Neuronal stem cell (in vitro differentiated cells): ENCODE measurements around the gene KIF26A.

ENCODE experiments used
- DNase-seq: peaks from one replicate; pipeline ENCODE4 v3.0.0-alpha.2; 2013; ENCODE audit warnings: low spot score
- H2AFZ ChIP-seq: one replicate; pipeline ENCODE4 v1.6.1; 2013; ENCODE audit warnings: mild to moderate bottlenecking, low read length, inconsistent platforms
- H2AK5ac ChIP-seq: 2 replicates; pipeline ENCODE4 v1.6.1; 2013; ENCODE audit warnings: low read depth, mild to moderate bottlenecking, inconsistent platforms, low read length, moderate library complexity, mixed read lengths
- H2BK120ac ChIP-seq: 2 replicates; pipeline ENCODE4 v1.6.1; 2013; ENCODE audit warnings: low read depth, mild to moderate bottlenecking, inconsistent platforms, low read length, moderate library complexity, mixed read lengths
- H2BK12ac ChIP-seq: one replicate; pipeline ENCODE4 v1.6.1; 2013; ENCODE audit warnings: low read length, inconsistent platforms
- H2BK15ac ChIP-seq: 2 replicates; pipeline ENCODE4 v1.6.1; 2013; ENCODE audit warnings: mild to moderate bottlenecking, low read length, inconsistent platforms, mixed read lengths
- H2BK5ac ChIP-seq: one replicate; pipeline ENCODE4 v1.6.1; 2013; ENCODE audit warnings: inconsistent platforms, mild to moderate bottlenecking, low read length, moderate library complexity
- H3K14ac ChIP-seq: one replicate; pipeline ENCODE4 v1.6.1; 2013; ENCODE audit warnings: low read length, inconsistent platforms
- H3K18ac ChIP-seq: 2 replicates; pipeline ENCODE4 v1.6.1; 2013; ENCODE audit warnings: low read length, inconsistent platforms
- H3K23ac ChIP-seq: 2 replicates; pipeline ENCODE4 v1.6.1; 2013; ENCODE audit warnings: low read depth, mild to moderate bottlenecking, mixed read lengths, low read length, inconsistent platforms; ENCODE audit not compliant: poor library complexity
- H3K27ac ChIP-seq: replicated peaks from 3 replicates; pipeline ENCODE4 v1.5.1; 2013; ENCODE audit warnings: low read length, inconsistent platforms
- H3K27me3 ChIP-seq, 3 experiments: 2 replicates each; pipeline ENCODE4 v1.6.1; 2013; ENCODE audit warnings: low read length in 3 of 3, mild to moderate bottlenecking in 2 of 3, inconsistent platforms in 1 of 3, low read depth in 1 of 3, mixed read lengths in 1 of 3, moderate library complexity in 1 of 3; ENCODE audit not compliant: control insufficient read depth in 3 of 3, insufficient read depth in 3 of 3
- H3K36me3 ChIP-seq, 2 donors: replicated peaks in 1 of 2; 2 replicates each; pipeline ENCODE4 v1.6.1; 2013; ENCODE audit warnings: low read length in 2 of 2; ENCODE audit not compliant: control insufficient read depth in 2 of 2, insufficient read depth in 2 of 2
- H3K4ac ChIP-seq: 2 replicates; pipeline ENCODE4 v1.6.1; 2013; ENCODE audit warnings: inconsistent platforms, mild to moderate bottlenecking, low read length, moderate library complexity
- H3K4me1 ChIP-seq, 2 donors: 1 replicate in 1 of 2; 2 replicates in 1 of 2; pipeline ENCODE4 v1.6.1; 2013; ENCODE audit warnings: low read length in 2 of 2, low read depth in 1 of 2; ENCODE audit not compliant: control insufficient read depth in 2 of 2, insufficient read depth in 1 of 2
- H3K4me2 ChIP-seq: one replicate; pipeline ENCODE4 v1.6.1; 2013; ENCODE audit warnings: mild to moderate bottlenecking, low read length, inconsistent platforms; ENCODE audit not compliant: insufficient read depth, poor library complexity, severe bottlenecking
- H3K4me3 ChIP-seq, 2 donors: 2 replicates each; pipeline ENCODE4 v1.5.1; 2013; ENCODE audit warnings: low read length in 2 of 2, mild to moderate bottlenecking in 2 of 2, inconsistent platforms in 1 of 2, moderate library complexity in 1 of 2
- H3K79me1 ChIP-seq: one replicate; pipeline ENCODE4 v1.6.1; 2013; ENCODE audit warnings: low read depth, mild to moderate bottlenecking, inconsistent platforms, low read length, moderate library complexity
- H3K9ac ChIP-seq: one replicate; pipeline ENCODE4 v1.6.1; 2013; ENCODE audit warnings: mild to moderate bottlenecking, low read depth, low read length, inconsistent platforms; ENCODE audit not compliant: poor library complexity
- H3K9me3 ChIP-seq, 2 donors: replicated peaks in 1 of 2; 2 replicates each; pipeline versions ENCODE3 to v1.6.1; 2013; ENCODE audit warnings: low read length in 2 of 2, mild to moderate bottlenecking in 2 of 2, inconsistent platforms in 1 of 2, low read depth in 1 of 2, mixed read lengths in 1 of 2, moderate library complexity in 1 of 2; ENCODE audit not compliant: control insufficient read depth in 2 of 2, insufficient read depth in 1 of 2
- H4K8ac ChIP-seq: one replicate; pipeline ENCODE4 v1.6.1; 2013; ENCODE audit warnings: low read depth, mild to moderate bottlenecking, inconsistent platforms, low read length, moderate library complexity
- H4K91ac ChIP-seq: one replicate; pipeline ENCODE4 v1.6.1; 2013; ENCODE audit warnings: low read length, low read depth, mild to moderate bottlenecking, inconsistent platforms; ENCODE audit not compliant: poor library complexity
- WGBS, 2 donors: extraction: QIAGEN DNeasy Blood & Tissue Kit; methylation state at CpG; one replicate each; pipeline ENCODE4 v1.1.7; 2013; ENCODE audit warnings: missing lambda C conversion rate in 2 of 2, mixed read lengths in 1 of 2; ENCODE audit not compliant: insufficient read length in 2 of 2, insufficient replicate concordance in 1 of 2; ENCODE audit errors: extremely low coverage in 2 of 2; 5-methylcytosine and 5-hydroxymethylcytosine counted together

KIF26A gene

DNA sequence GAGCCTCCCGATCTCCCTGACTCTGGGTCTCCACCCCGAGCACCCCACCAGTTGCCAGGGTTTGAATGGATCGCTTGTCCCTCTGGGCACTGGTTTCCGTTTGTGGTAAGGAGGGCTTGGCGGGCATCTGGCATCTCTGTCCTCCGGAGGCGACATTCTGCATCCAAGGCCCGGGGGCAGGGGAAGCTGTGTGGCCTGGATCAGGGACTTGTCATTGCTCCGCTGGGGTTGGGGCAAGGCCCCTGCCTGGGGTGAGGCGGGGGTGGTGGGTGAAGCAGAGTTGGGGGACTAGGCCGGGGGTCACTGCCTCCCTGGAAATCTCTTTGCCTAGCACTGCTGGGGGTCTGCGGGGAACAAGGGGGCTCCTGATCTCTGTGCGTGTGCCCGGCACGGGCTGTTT, 30.2 kb downstream of the KIF26A start:
- Histone ChIP-seq H3K9me3 (no peaks in the 10 kb centered on the region), H3K27me3 (no peaks in the 10 kb centered on the region), H3K27ac (no peak overlapping the region), H4K8ac (no peak overlapping the region), H3K4me3 (no peak overlapping the region), H3K79me1 (peaks cover 10% of the 10 kb centered on the region), H2AFZ (no peak overlapping the region), H3K23ac (peak overlapping the region; percentile 55), H2BK120ac (no peak overlapping the region), H3K18ac (peak overlapping the region; percentile 81), H2BK12ac (no peak overlapping the region), H3K9ac (peak overlapping the region; percentile 84), H3K36me3 (peaks cover 2 to 7% of the 10 kb centered on the region in 2 donors), H3K14ac (peak overlapping the region; percentile 94), H3K4ac (no peak overlapping the region), H3K4me2 (no peak overlapping the region), H2BK5ac (peak overlapping the region; percentile 24), H2BK15ac (no peak overlapping the region), H3K4me1 (peaks cover 19 to 21% of the 10 kb centered on the region in 2 donors), H4K91ac (no peak overlapping the region), H2AK5ac (peak overlapping the region; percentile 28)
- WGBS, 2 donors: no CpG with 5 or more reads among the region's 15 CpGs
- DNase-seq: no peak

GRCh38 chr14:104169005-104169698, 30.8 kb downstream of the KIF26A start:
- H2BK120ac ChIP-seq: no peak overlapping the region
- H3K4me3 ChIP-seq: no peak overlapping the region
- peaks cover 19 to 21% of the 10 kb centered on the region in 2 donors for H3K4me1 ChIP-seq
- no peak overlapping the region for H4K8ac ChIP-seq
- H3K23ac ChIP-seq: peak overlapping the region; percentile 55
- DNase-seq: no peak
- H3K14ac ChIP-seq: peak overlapping the region; percentile 94
- peak overlapping the region; percentile 81 for H3K18ac ChIP-seq
- no peak overlapping the region for H4K91ac ChIP-seq
- H2AFZ ChIP-seq: peak overlapping the region; percentile 68
- no CpG with 5 or more reads among the region's 20 CpGs for WGBS, 2 donors
- peaks cover 10% of the 10 kb centered on the region for H3K79me1 ChIP-seq
- no peak overlapping the region for H3K4me2 ChIP-seq
- H3K36me3 ChIP-seq: peaks cover 2 to 10% of the 10 kb centered on the region in 2 donors
- H3K27me3 ChIP-seq: no peaks in the 10 kb centered on the region
- H2BK15ac ChIP-seq: no peak overlapping the region
- peak overlapping the region; percentile 53 for H3K4ac ChIP-seq
- H2AK5ac ChIP-seq: peak overlapping the region; percentile 28
- no peak overlapping the region for H2BK5ac ChIP-seq
- peak overlapping the region; percentile 84 for H3K9ac ChIP-seq
- no peak overlapping the region for H2BK12ac ChIP-seq
- H3K27ac ChIP-seq: no peak overlapping the region
- H3K9me3 ChIP-seq: no peaks in the 10 kb centered on the region

DNA sequence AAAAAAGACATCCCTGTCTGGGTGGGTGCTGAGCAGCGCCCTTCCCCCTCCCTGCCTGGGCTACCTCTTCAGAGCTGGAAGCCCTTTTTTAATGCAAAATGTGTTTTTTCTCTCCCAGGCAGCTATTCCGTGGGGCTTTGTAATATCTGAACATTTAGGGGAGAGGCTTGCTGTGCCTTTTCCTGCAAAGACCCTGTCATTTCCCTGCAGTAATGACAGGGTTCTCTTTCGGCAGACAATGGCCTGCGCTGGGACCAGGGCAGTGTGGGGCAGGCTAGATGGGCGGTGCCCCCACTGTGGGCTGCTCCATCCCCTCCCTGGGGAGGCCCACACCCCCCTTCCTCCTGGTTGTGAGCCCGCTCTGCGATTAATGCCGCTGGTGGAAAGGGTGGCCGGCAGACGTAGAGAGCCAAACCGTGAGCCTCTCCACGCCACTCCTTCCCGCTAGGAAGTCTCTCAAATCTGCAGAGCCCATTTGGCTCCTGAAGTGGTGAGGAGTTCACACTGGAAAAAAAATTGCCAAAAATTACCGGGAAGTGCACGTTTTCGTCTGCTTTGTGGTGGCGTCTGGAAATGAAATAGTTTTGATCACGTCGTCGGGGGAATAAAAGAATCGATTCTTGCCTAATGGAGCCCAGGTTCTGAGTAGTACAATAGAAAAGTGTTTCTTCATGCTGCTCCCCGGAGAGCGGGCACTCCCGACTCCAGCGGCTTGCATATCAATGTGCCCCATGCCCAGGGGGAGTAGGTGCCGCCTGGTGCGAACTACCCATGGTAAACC, 31.5 kb downstream of the KIF26A start:
- no peak overlapping the region for H2BK15ac ChIP-seq
- no peak overlapping the region for H2BK12ac ChIP-seq
- peaks cover 19 to 21% of the 10 kb centered on the region in 2 donors for H3K4me1 ChIP-seq
- H3K27ac ChIP-seq: no peak overlapping the region
- no peak overlapping the region for H3K4me3 ChIP-seq
- peak overlapping the region; percentile 68 for H2AFZ ChIP-seq
- DNase-seq: no peak
- no peaks in the 10 kb centered on the region for H3K9me3 ChIP-seq
- H3K4me2 ChIP-seq: no peak overlapping the region
- H4K91ac ChIP-seq: no peak overlapping the region
- no peak overlapping the region for H4K8ac ChIP-seq
- H3K4ac ChIP-seq: no peak overlapping the region
- no peak overlapping the region for H2BK120ac ChIP-seq
- peak overlapping the region; percentile 42 for H2AK5ac ChIP-seq
- H3K23ac ChIP-seq: no peak overlapping the region
- no peak overlapping the region for H2BK5ac ChIP-seq
- no peak overlapping the region for H3K14ac ChIP-seq
- no CpG with 5 or more reads among the region's 27 CpGs for WGBS, 2 donors
- H3K36me3 ChIP-seq: peaks cover 2 to 13% of the 10 kb centered on the region in 2 donors
- H3K18ac ChIP-seq: peak overlapping the region; percentile 77
- no peaks in the 10 kb centered on the region for H3K27me3 ChIP-seq
- H3K9ac ChIP-seq: peak overlapping the region; percentile 54
- H3K79me1 ChIP-seq: peaks cover 10% of the 10 kb centered on the region

DNA sequence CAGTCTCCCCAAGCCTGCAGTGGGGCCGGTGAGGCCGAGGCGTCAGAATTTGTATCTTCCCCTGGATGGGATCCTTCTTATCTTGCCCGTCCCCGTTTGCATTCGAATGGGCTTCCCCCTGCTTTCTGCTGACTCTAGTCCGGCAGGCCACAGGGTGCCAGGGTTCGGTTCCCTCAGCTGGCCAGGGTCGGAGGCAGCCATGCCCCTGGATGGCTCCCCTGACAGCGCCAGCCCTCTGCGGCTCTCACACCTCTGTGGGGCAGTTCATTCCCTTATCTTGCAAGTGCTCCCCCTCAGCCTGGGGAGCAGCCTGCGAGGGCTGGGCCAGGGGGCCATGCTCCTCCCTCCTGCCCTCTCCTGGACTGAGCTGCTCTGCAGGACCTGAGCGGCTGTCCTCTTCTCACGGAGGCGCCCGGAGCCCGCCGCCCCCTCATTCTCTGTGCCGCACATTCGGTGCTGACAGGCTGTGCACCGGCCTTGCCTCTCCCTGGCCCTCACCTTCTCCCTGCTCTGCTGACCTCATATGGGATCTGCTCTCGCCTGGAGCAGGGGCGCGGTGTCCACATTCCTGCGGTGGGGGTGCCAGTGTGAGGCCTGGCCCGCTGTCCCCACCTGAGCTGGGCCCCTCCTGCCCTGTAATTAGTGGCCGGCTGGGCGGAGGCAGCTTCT, 32.8 kb downstream of the KIF26A start:
- H3K36me3 ChIP-seq: peaks cover 6 to 18% of the 10 kb centered on the region in 2 donors
- peak overlapping the region; percentile 65 for H3K23ac ChIP-seq
- peaks cover 19 to 21% of the 10 kb centered on the region in 2 donors for H3K4me1 ChIP-seq
- H2BK12ac ChIP-seq: no peak overlapping the region
- peaks cover 7% of the 10 kb centered on the region for H3K79me1 ChIP-seq
- WGBS, 2 donors: no CpG with 5 or more reads among the region's 28 CpGs
- peak overlapping the region; percentile 90 for H2AK5ac ChIP-seq
- H4K91ac ChIP-seq: no peak overlapping the region
- H3K9me3 ChIP-seq: no peaks in the 10 kb centered on the region
- peak overlapping the region; percentile 30 for H3K9ac ChIP-seq
- H3K18ac ChIP-seq: peak overlapping the region; percentile 70
- peak overlapping the region; percentile 82 for H3K14ac ChIP-seq
- H4K8ac ChIP-seq: no peak overlapping the region
- no peak overlapping the region for H3K27ac ChIP-seq
- H3K4me3 ChIP-seq: no peak overlapping the region
- H3K4me2 ChIP-seq: no peak overlapping the region
- H2BK15ac ChIP-seq: peak overlapping the region; percentile 85
- H2BK120ac ChIP-seq: no peak overlapping the region
- H2AFZ ChIP-seq: no peak overlapping the region
- no peak overlapping the region for H2BK5ac ChIP-seq
- DNase-seq: no peak
- H3K27me3 ChIP-seq: no peaks in the 10 kb centered on the region
- H3K4ac ChIP-seq: no peak overlapping the region
